Stimulated activated CD4-positive, alpha-beta T cell treated with anti-CD3 and anti-CD28 coated beads, Interleukin-4, amount 100 ng/mL, for 48 hours (primary cell): ENCODE results near the gene DZIP1L.

ENCODE experiments used
- DNase-seq, 2 donors: peaks; one replicate each; pipeline ENCODE4 v3.0.0-alpha.2; 2020; ENCODE audit warnings: low read depth in 2 of 2

The DZIP1L gene

GRCh38 chr3:138068046-138068445 lies 47.4 kb downstream of the DZIP1L start:
- no peak for DNase-seq

- DNase-seq, result no peak
These were observed 48.4 kb downstream of the DZIP1L start for GRCh38 chr3:138066972-138067371.

DNA sequence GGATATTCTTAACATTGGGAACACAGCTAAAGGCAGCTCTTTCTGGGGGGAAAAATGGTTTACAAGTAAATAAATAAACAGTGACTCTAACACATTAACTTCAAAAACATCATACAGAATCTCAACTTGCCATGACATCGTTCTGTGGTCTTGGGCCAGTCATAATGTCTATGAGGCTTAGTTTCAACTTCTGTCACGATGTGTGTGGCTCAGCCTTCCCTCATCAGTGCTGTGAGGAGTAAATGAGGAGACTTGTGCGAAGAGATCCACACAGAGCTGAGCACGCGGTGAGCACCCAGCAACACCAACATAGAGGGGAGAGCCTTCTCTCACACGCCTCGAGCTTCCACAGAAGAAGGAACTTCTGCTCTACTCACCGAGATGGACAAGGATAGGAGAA lies 49.0 kb downstream of the DZIP1L start:
- DNase-seq, result peak; percentile 18 to 32

DNA sequence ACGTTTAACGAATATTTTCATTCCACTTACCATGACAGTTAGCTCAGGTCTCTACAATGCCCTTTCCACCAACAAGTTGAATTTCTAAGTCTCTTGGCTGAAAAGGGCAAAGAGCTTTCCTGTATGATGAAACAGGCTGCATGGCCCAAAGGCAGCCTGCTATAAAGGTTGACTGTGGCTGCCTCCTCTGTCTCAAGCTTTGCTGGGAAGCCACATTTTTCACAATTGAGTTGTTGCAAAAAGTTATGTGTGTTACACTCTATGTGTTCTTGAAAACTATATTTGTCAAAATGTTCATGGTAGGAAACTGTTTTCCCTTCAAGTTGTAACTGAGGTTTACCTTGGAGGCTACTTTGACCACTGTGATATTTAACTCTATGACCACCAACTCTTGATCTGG lies 49.5 kb downstream of the DZIP1L start:
- DNase-seq, result no peak

- DNase-seq, result no peak
These were observed 52.0 kb downstream of the DZIP1L start for GRCh38 chr3:138063416-138063815.

DNA sequence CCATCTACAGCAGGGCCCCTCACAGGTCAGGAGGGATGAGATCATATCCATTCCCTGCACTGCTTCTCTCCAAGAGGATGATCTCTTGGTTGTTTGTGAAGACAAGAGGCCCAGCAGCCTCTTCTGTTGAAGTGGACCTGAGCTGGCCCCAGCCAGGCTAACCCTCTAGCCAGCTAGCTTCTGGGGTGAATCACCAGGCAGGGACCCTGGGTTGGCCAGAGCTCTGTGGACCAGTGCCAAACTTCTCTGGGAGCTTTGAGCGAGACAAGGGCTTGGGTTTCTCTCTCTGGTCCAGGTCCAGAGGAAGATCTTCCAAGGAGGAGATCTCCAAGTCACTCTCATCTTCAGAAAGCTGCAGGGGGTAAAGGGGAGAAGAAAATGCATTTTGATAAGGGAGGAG lies 52.8 kb downstream of the DZIP1L start:
- DNase-seq, result no peak

- DNase-seq, result no peak
These were observed 53.4 kb downstream of the DZIP1L start for GRCh38 chr3:138062037-138062436.

DNA sequence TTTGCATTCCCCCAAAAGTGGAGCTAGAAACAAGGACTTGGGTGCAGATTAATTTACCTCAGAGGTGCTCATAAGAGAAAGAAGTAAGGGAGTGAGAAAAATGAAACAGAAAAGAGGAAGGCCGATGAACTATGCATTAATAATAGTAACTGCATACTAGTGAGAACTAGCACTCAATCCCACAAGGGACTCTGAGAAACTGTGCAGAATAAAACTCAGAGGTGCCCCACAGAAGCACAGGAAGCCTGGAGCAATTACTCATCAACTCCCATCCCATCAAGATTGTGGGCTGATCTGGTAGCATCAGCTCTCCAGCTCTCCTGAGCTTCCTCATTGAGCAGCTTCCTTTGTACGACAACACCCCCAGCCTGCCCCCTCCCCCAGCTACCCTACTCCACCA lies 54.6 kb downstream of the DZIP1L start:
- DNase-seq, result no peak

DNA sequence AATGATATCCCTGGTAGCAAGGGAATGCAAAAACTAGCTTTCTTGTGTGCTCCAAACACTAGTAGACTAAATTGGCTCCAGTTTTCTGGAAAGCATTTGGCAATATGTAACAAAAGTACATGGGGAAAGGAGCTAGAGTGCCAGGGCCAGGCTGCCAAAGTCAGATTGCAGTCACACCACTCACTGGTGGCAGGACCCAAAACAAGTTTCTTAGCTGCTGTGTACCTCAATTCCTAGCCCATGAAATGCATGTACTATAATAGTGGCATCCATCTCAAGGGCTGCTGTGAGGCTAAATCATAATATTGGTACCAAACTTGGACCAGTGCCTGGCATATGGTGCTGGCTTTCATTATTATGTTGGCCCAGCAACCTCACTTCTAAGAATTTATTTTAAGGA lies 56.1 kb downstream of the DZIP1L start:
- DNase-seq, result no peak

GRCh38 chr3:138057384-138057783 lies 58.0 kb downstream of the DZIP1L start:
- DNase-seq, result no peak

DNA sequence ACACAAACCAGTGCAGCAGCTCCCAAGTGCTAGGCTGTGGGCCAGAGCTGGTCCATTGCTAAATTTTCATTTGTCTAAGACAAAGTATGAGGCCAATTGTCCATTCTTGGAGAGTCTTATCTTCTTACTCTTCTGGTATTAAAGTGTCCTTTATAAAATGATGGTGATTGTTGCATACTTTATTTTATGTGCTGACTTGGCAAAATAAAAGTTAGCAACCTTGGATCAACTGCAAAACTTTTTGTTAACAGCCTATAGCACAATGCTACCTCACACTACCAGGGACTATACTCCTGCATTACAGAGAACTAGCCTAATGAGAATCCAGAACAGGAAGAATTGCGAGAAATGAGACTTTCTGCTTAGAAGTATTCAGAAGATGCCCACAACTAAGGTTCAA lies 61.4 kb downstream of the DZIP1L start:
- DNase-seq, result no peak

DNA sequence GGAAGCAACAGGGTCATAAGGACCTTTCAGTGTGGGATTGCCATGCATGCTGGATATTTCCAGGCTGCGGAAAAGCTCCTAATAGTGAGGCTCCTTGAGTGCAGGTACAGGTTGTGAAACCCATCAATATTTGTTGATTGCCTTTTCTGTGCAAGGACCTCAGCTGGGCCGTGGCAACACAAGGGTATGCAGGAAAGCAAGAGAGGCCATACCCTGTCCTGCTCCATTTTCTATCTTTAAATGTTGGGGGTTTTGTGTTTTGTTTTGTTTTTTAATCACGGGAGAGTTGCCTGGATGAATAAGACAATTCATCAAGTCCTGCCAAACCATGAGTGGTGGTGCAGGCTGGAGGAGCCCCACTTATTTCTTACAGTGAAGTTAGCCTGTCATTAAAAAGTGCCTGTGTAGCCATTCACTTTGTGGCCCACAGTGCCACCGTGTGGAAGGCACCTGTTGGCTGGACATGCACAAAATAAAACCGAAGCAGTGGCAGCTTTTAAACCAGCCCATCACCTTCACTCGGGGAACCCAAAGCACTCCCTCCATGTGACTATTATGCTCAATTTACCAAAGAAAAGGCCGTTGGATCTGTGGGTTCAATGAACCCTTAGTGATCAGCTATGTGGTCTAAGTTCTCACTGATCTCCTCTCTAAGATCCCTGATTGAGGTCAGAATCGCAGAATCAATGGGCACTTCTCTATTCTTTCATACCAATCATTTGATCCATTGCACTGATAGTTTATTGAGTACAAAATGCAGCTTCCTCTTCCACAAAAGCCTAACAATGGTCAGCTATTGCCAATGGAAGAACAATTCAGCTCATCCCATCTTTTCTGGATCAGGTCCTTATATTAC lies 63.2 kb downstream of the DZIP1L start:
- no peak for DNase-seq

DNA sequence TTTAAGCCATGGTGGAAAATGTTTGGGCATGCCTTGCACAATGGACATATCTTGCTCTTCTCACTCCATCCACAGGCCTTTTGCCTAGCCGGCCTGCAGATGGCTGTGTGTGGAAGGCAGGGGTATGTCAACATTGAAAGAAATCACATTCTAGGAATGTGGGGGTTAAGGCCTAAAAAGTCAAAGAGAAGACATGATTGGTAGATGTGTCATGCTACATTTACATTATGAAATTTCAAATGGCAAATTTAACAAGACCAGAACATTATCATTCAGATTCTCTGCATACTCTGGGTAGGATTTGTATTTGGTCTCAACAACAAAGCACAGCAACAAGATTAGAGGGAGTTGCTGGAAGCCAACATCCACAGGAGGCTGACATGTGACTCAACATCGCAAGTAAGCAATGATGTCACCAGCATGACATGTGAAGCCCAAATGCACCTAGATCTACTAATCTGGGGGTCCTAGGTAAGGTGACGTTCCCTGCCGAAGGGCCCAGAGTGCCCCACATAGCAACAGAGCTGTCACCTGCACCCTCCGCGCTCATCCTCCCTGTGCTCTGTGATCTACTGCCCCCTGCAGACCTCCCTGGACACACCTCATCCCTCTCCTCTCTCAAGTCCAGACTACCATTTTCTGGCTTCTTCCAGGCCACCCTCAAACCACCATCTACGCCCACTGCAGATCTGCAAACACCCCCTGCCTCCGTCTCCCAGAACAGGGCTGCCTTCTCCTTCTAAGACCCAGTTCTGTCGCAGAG lies 66.1 kb downstream of the DZIP1L start:
- no peak for DNase-seq

GRCh38 chr3:138047596-138048158 lies 67.7 kb downstream of the DZIP1L start:
- DNase-seq, result no peak

DNA sequence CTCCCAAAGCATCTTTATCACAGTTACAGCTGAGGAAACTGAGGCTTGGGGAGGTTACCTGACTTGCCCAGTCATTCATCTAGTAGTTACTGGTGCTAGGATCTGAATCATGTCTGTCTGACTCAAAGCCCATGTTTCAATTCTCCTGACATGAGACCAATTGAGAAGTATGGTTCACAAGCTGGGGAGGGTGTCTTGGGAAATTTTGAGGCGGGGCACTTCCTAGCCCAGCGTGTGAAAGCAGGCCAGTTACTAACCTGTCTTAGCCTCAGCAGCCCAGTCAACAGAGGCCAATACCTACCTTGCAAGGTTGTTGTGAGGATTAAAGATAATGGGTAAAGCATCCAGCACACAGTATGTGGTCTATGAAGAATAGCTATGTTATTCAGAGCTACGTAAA lies 68.5 kb downstream of the DZIP1L start:
- DNase-seq, result no peak

DNA sequence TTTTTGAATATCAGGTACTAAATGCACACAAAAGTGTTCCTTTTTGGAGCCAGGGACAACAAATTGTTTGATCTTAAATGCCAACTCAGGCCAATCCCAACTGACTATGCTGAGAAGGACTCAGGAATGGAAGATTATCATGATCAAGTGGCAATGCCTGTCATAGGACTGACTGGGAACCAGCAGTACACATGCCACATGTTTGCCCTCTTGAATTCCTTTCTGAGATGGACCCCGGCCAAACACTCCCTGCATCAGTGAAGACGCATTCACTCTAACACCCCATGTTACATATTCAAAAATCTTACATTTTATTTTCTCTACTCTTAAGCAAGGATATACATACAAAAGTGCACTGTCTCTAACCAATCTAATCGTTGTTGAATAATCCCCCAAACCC lies 69.3 kb downstream of the DZIP1L start:
- DNase-seq, result no peak

DNA sequence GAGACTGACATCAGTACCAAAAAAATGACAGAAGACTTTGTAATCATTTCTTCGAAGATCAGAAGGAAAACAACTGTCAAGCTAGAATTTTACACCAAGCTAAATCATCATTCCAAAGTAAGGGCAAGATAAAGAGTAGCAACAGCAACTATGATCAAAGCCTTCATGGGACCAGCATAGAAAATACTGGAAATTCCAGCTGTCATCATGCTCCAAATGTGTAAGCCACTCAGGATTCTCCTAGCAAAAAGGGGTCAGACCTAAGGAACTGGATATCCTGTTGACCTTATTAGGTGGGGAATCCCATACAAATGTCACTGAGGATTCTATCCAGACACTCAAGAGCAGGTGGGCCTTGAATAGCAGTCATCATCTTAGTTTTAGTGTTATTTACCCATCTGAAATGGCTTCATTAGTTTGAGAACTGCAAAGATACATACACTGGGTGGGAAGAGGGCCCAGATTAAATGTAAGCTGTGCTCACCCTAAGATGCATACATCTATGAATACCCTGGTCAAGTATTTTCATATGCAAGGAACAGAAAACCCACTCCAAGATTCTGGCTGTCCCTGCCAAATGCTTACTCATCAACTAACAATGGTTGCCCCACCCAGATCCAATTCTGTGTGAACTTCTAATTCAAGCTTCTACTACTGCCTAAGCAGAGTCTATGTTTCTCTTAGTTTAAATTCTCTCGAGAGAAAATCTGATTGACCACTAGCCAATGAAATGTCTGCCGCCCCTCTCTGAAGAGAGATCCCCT lies 72.0 kb downstream of the DZIP1L start:
- DNase-seq, result no peak

DNA sequence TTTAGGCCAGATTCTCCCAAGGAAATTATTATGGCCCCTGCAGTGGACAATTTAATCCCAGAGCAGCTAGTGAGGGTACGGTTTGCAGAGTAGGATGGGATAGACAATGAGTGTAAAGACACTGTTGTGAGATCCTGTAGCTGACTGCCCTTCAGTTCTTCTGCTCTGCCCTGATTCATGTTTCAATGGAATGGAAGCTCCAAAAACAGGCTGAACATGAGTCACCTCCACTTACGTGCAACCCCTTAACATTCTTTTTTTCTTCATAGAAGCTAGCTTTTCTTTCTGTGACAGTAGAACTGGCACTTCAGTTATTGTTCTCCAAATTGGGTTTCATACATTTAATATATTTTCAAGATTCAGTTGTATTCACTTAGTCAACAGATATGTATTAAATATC lies 73.4 kb downstream of the DZIP1L start:
- DNase-seq, result no peak

DNA sequence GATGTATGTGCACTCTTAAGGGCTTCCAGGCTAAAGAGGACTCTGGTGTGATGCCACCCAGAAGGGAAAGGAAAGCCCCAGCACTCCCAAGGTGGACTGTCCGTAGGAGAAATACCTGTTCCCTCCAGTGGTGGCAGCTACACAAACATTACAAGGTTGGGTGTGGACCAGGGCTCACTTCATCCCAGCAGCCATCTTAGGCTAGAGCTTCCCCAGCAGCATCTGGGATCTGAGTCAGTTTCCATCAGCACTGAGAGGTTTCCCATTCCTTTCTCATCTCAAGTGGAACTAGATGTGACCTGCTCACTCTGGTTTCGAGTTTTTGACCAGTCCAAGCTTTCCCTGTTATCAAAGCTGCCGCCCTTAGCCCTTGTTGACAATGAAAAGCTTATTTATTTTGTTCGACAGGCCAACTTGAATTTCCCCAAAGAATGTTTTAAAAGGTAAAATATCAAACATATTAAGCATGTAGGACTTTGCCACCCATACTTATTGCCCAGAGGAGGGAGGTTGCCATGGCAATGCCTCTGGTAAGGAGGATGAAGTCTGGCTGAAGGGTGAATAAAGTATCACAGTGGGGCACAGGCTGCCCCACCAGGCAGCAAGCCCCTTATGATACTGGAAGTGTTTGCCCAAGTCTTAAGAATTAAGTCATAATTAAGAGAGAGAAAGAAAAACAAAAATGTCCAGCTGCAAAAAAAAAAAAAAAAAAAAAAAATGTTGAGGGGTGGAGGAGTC lies 76.5 kb downstream of the DZIP1L start:
- DNase-seq, result no peak

- no peak for DNase-seq
These were observed 78.8 kb downstream of the DZIP1L start for GRCh38 chr3:138036572-138036971.

DNA sequence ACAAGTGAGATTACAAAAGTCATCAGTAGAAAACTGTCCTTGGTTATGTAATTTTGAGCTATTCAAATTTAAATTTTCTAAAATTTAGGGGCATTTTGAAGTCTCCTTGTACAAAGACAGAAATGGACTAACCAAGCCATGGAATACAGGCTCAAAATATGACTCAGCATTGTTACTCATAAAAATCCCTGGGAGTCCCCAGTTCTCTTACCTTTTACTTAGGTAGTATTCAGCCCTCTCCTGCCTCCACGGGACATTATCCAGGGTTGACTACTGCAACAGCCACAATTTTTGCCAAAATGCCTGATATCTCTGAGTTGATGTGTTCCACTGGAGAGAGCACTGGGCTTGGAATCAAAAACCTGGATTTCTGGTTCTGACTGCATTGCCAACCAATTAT lies 80.5 kb downstream of the DZIP1L start:
- DNase-seq, result no peak
